Endothelial cell of umbilical vein (primary cell): ENCODE results near the gene FOXP1. TPM values are rescaled to one million over a fixed set of nuclear protein-coding genes. Genes with fewer than 3 reads are reported as not detected.

ENCODE experiments used
- BruUV-seq: library from RNA; stranded (reverse); fragments of 400-500 nt; replicated peaks from 2 replicates; lab custom pipeline; 2021; lab: Mats Ljungman, UMichigan
- CTCF ChIA-PET: fragments of 300-600, 350-600 bp; sonication (Branson Sonifier 250); formaldehyde crosslinking; loops from one replicate; lab custom pipeline; 2021; ENCODE audit warnings: antibody characterized with exemption, inconsistent platforms; lab: Charles Lee
- POLR2A ChIA-PET: fragments of 300-600, 350-600 bp; sonication (Branson Sonifier 250); formaldehyde crosslinking; loops from one replicate; lab custom pipeline; 2021; ENCODE audit warnings: antibody characterized with exemption, inconsistent platforms; lab: Charles Lee
- DNase-seq: peaks from one replicate; pipeline ENCODE4 v3.0.0-alpha.2; 2011; ENCODE audit warnings: low read depth, low spot score
- FAIRE-seq: peaks from 2 replicates; lab custom pipeline; 2011; peaks lifted over from hg19 to GRCh38; lab: Jason Lieb, UNC
- H2AFZ ChIP-seq: 2 replicates; pipeline ENCODE4 v1.6.0; 2012; ENCODE audit warnings: low read depth, low read length, control low read depth, inconsistent platforms
- H3K27ac ChIP-seq: 2 replicates; pipeline ENCODE4 v1.5.1; 2011; ENCODE audit warnings: low read depth, mild to moderate bottlenecking, control low read depth, low read length, moderate library complexity; ENCODE audit not compliant: insufficient read depth
- H3K27me3 ChIP-seq, 2 experiments: 2 replicates each; pipeline versions ENCODE4 v1.6.0 to v1.6.1; 2011; ENCODE audit warnings: low read length in 2 of 2, mixed read lengths in 1 of 2; ENCODE audit not compliant: control insufficient read depth in 2 of 2, insufficient read depth in 2 of 2
- H3K36me3 ChIP-seq, 2 experiments: 2 replicates in 1 of 2; 3 replicates in 1 of 2; pipeline ENCODE4 v1.5.1; 2011; ENCODE audit warnings: low read length in 2 of 2, mild to moderate bottlenecking in 1 of 2, moderate library complexity in 1 of 2; ENCODE audit not compliant: control insufficient read depth in 2 of 2, insufficient read depth in 2 of 2; ENCODE audit errors: extremely low read depth in 1 of 2
- H3K4me1 ChIP-seq: 3 replicates; pipeline ENCODE4 v1.5.1; 2011; ENCODE audit warnings: mild to moderate bottlenecking, low read length; ENCODE audit not compliant: control insufficient read depth, insufficient read depth; ENCODE audit errors: extremely low read depth
- H3K4me2 ChIP-seq: 2 replicates; pipeline ENCODE4 v1.6.1; 2011; ENCODE audit warnings: low read length, control low read depth, mixed read lengths; ENCODE audit not compliant: insufficient read depth
- H3K4me3 ChIP-seq, 3 experiments: fragments of 200-600 bp in 1 of 3; sonication (generic), shearing (Covaris generic) in 1 of 3; replicated peaks in 1 of 3; 2 replicates each; pipeline ENCODE4 v1.5.1; 2011 to 2016; ENCODE audit warnings: control low read depth in 3 of 3, low read length in 3 of 3, mild to moderate bottlenecking in 2 of 3, inconsistent platforms in 1 of 3, low read depth in 1 of 3, moderate library complexity in 1 of 3; ENCODE audit not compliant: insufficient read depth in 1 of 3
- H3K79me2 ChIP-seq: 2 replicates; pipeline ENCODE4 v1.6.0; 2012; ENCODE audit warnings: low read length, inconsistent platforms; ENCODE audit not compliant: control insufficient read depth, insufficient read depth
- H3K9ac ChIP-seq: replicated peaks from 2 replicates; pipeline ENCODE3; 2011; ENCODE audit warnings: low read length, control low read depth; ENCODE audit not compliant: insufficient read depth; ENCODE audit errors: extremely low read depth
- H3K9me1 ChIP-seq: replicated peaks from 3 replicates; pipeline ENCODE4 v1.6.0; 2011; ENCODE audit warnings: mild to moderate bottlenecking, low read length; ENCODE audit not compliant: control insufficient read depth, insufficient read depth; ENCODE audit errors: extremely low read depth
- H3K9me3 ChIP-seq: replicated peaks from 2 replicates; pipeline ENCODE4 v1.5.1; 2012; ENCODE audit warnings: low read length, inconsistent platforms; ENCODE audit not compliant: control insufficient read depth, insufficient read depth
- H4K20me1 ChIP-seq: replicated peaks from 2 replicates; pipeline ENCODE3; 2011; ENCODE audit warnings: mild to moderate bottlenecking, low read length; ENCODE audit not compliant: control insufficient read depth, insufficient read depth; ENCODE audit errors: extremely low read depth
- EZH2 ChIP-seq: IDR thresholded peaks from 2 replicates; pipeline ENCODE4 v1.6.1; 2012; ENCODE audit warnings: borderline replicate concordance, low read depth, mild to moderate bottlenecking, moderate library complexity, low read length, inconsistent platforms; ENCODE audit not compliant: severe bottlenecking
- FOS ChIP-seq: IDR thresholded peaks from 2 replicates; pipeline ENCODE4 v1.6.1; 2011; ENCODE audit warnings: mild to moderate bottlenecking, low read length, moderate library complexity, borderline replicate concordance; ENCODE audit not compliant: insufficient read depth
- GATA2 ChIP-seq: IDR thresholded peaks from 2 replicates; pipeline ENCODE4 v1.7.0; 2011; ENCODE audit warnings: low read depth, mild to moderate bottlenecking, moderate library complexity, mixed read lengths, low read length; ENCODE audit not compliant: insufficient read length, insufficient read depth
- JUN ChIP-seq: IDR thresholded peaks from 2 replicates; pipeline ENCODE4 v1.6.1; 2011; ENCODE audit warnings: borderline replicate concordance, low read depth; ENCODE audit not compliant: insufficient read length, insufficient read depth
- POLR2A ChIP-seq: IDR thresholded peaks from 2 replicates; pipeline ENCODE4 v1.6.1; 2012; ENCODE audit warnings: low read depth, mild to moderate bottlenecking, control low read depth, low read length
- POLR2AphosphoS5 ChIP-seq: IDR thresholded peaks from 2 replicates; pipeline ENCODE4 v1.6.1; 2012; ENCODE audit warnings: low read depth, mild to moderate bottlenecking, control low read depth, low read length, moderate library complexity; ENCODE audit not compliant: insufficient read depth
- dilution Hi-C: fragments of 300-500 bp; cut with MboI; formaldehyde crosslinking; loops from one replicate; pipeline ENCODE4 v1.15.0; 2019; ENCODE audit warnings: low sequenced_read_pairs; ENCODE audit not compliant: extremely low pct_ligation_motif_present
- intact Hi-C: fragments of 100-400 bp; cut with micrococcal nuclease; formaldehyde crosslinking; loops from one replicate; pipeline ENCODE4 v1.10.0; 2022
- polyA plus RNA-seq, 4 experiments: library from polyadenylated mRNA; depleted of rRNA in 3 of 4; stranded (reverse) in 3 of 4; unstranded in 1 of 4; fragments of >200 nt; gene quantifications; 2 replicates each; pipeline versions ENCODE4 v1.2.1 to v1.2.3, GENCODE V29; 2011 to 2012; ENCODE audit warnings: missing spikeins in 1 of 4
- total RNA-seq: library from RNA; stranded (reverse); gene quantifications from 2 replicates; pipeline ENCODE4 v1.2.3, GENCODE V29; 2021
- TF ChIP-seq, protein P1 (sequence below): IDR thresholded peaks from 2 replicates; pipeline ENCODE4 v1.6.1; 2011; ENCODE audit not compliant: insufficient read depth, insufficient read length
- TF ChIP-seq, protein P2 (sequence below), 2 donors: IDR thresholded peaks; 1 replicate in 1 of 2; 2 replicates in 1 of 2; pipeline ENCODE4 v1.5.1; 2011; ENCODE audit warnings: low read length in 2 of 2, mild to moderate bottlenecking in 2 of 2, moderate library complexity in 2 of 2, control low read depth in 1 of 2, inconsistent platforms in 1 of 2, low read depth in 1 of 2; ENCODE audit not compliant: insufficient read depth in 1 of 2; ENCODE audit errors: extremely low read depth in 1 of 2

The FOXP1 gene
- total and polyA plus RNA-seq, 2 donors (not counting 3 experiments of a cell fraction or from before 2014, with no cell fraction given), result 41.0 to 107 TPM

- Histone ChIP-seq H2AFZ (no peak overlapping the region), H3K36me3 (no peaks in the 10 kb centered on the region), H3K27me3 (no peaks in the 10 kb centered on the region), H3K79me2 (no peaks in the 10 kb centered on the region), H3K9me1 (no peaks in the 10 kb centered on the region), H3K9me3 (no peaks in the 10 kb centered on the region), H3K4me2 (no peak overlapping the region), H4K20me1 (no peaks in the 10 kb centered on the region), H3K9ac (no peak overlapping the region), H3K4me3 (no peak overlapping the region), H3K4me1 (no peaks in the 10 kb centered on the region), H3K27ac (no peak overlapping the region)
- intact Hi-C loops (no loop called here), dilution Hi-C loops (no loop called here)
- TF ChIP-seq FOS (no peak), GATA2 (no peak), EZH2 (no peak), POLR2AphosphoS5 (no peak), JUN (no peak), POLR2A (no peak)
- TF ChIP-seq, protein P1, sequence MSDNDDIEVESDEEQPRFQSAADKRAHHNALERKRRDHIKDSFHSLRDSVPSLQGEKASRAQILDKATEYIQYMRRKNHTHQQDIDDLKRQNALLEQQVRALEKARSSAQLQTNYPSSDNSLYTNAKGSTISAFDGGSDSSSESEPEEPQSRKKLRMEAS, result no peak
- TF ChIP-seq, protein P2, sequence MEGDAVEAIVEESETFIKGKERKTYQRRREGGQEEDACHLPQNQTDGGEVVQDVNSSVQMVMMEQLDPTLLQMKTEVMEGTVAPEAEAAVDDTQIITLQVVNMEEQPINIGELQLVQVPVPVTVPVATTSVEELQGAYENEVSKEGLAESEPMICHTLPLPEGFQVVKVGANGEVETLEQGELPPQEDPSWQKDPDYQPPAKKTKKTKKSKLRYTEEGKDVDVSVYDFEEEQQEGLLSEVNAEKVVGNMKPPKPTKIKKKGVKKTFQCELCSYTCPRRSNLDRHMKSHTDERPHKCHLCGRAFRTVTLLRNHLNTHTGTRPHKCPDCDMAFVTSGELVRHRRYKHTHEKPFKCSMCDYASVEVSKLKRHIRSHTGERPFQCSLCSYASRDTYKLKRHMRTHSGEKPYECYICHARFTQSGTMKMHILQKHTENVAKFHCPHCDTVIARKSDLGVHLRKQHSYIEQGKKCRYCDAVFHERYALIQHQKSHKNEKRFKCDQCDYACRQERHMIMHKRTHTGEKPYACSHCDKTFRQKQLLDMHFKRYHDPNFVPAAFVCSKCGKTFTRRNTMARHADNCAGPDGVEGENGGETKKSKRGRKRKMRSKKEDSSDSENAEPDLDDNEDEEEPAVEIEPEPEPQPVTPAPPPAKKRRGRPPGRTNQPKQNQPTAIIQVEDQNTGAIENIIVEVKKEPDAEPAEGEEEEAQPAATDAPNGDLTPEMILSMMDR (IDR thresholded peaks at IDR 0.05; ENCODE audit: extremely low read depth in 1 of 2, insufficient read depth in 1 of 2, low read depth in 1 of 2, low read length in 2 of 2), result no peak
- ChIA-PET POLR2A (no interaction called here), CTCF (no interaction called here)
- FAIRE-seq (no peak), DNase-seq (no peak)
- BruUV-seq, result no TSS peak
Observed at GRCh38 chr3:71562938-71563337, 20.6 kb downstream of the FOXP1 start.
